GM12873 (cell line): ENCODE data around the gene KDSR.

Source experiments
- CTCF ChIP-seq: IDR thresholded peaks from 2 replicates; pipeline ENCODE4 v1.5.1; 2012; ENCODE audit warnings: low read depth, mild to moderate bottlenecking, moderate library complexity, low read length, control low read depth; ENCODE audit not compliant: insufficient read depth; ENCODE audit errors: missing control alignments

Gene KDSR

GRCh38 chr18:63399300-63399699, 32.3 kb upstream of the KDSR start:
- no peak for TF ChIP-seq CTCF

- TF ChIP-seq CTCF, result no peak
Observed at GRCh38 chr18:63397349-63397748, 30.3 kb upstream of the KDSR start.

GRCh38 chr18:63395503-63395902, 28.5 kb upstream of the KDSR start:
- no peak for TF ChIP-seq CTCF

GRCh38 chr18:63394954-63395353, 27.9 kb upstream of the KDSR start:
- no peak for TF ChIP-seq CTCF

- TF ChIP-seq CTCF, result no peak
Observed at GRCh38 chr18:63387861-63388260, 20.9 kb upstream of the KDSR start.

- TF ChIP-seq CTCF, result no peak
Observed at GRCh38 chr18:63382843-63383242, 15.8 kb upstream of the KDSR start.

- TF ChIP-seq CTCF, result no peak
Observed at GRCh38 chr18:63379639-63379962, 12.6 kb upstream of the KDSR start.
